Neural cell (in vitro differentiated cells): ENCODE measurements around the gene LMO7. TPM values are rescaled to one million over a fixed set of nuclear protein-coding genes. Genes with fewer than 3 reads are reported as not detected.
A peak's percentile ranks its signal among the peaks of the same experiment; 100 is the strongest.

Experiments used
- H2AFZ ChIP-seq: fragments of 200-600, 300-800 bp; sonication (generic), shearing (Covaris generic); 2 replicates; pipeline ENCODE4 v1.6.0; 2014; ENCODE audit warnings: low read depth, mild to moderate bottlenecking, antibody characterized with exemption, low read length, moderate library complexity
- H3F3A ChIP-seq: fragments of 200-600 bp; shearing (Covaris generic); 2 replicates; pipeline ENCODE4 v1.6.1; 2016; ENCODE audit warnings: mild to moderate bottlenecking, moderate library complexity, mixed read lengths, antibody characterized with exemption, low read length; ENCODE audit not compliant: insufficient read depth, poor library complexity, severe bottlenecking
- H3K27ac ChIP-seq: fragments of 200-600, 300-800 bp; sonication (generic), shearing (Covaris generic); 2 replicates; pipeline ENCODE4 v1.5.1; 2014; ENCODE audit warnings: mild to moderate bottlenecking, low read length, moderate library complexity
- H3K27me3 ChIP-seq: fragments of 300-800, 200-600 bp; sonication (generic), shearing (Covaris generic); 2 replicates; pipeline ENCODE4 v1.6.0; 2014; ENCODE audit warnings: mild to moderate bottlenecking, low read depth, low read length, moderate library complexity; ENCODE audit not compliant: insufficient read depth
- H3K36me3 ChIP-seq: fragments of 300-800, 200-600 bp; sonication (generic), shearing (Covaris generic); 2 replicates; pipeline ENCODE4 v1.5.1; 2014; ENCODE audit warnings: mild to moderate bottlenecking, antibody characterized with exemption, low read length, moderate library complexity; ENCODE audit not compliant: insufficient read depth
- H3K4me2 ChIP-seq: fragments of 300-800, 200-600 bp; sonication (generic), shearing (Covaris generic); 2 replicates; pipeline ENCODE4 v1.6.0; 2014; ENCODE audit warnings: mild to moderate bottlenecking, low read length
- H3K4me3 ChIP-seq: fragments of 300-800, 200-600 bp; sonication (generic), shearing (Covaris generic); 2 replicates; pipeline ENCODE4 v1.5.1; 2014; ENCODE audit warnings: mild to moderate bottlenecking, low read length, moderate library complexity
- H3K79me2 ChIP-seq: fragments of 200-600 bp; shearing (Covaris generic); replicated peaks from 2 replicates; pipeline ENCODE4 v1.6.0; 2014; ENCODE audit warnings: mild to moderate bottlenecking, low read length, moderate library complexity; ENCODE audit not compliant: insufficient read depth
- H3K9ac ChIP-seq: fragments of 300-800, 200-600 bp; sonication (generic), shearing (Covaris generic); 2 replicates; pipeline ENCODE4 v1.6.1; 2016; ENCODE audit warnings: mild to moderate bottlenecking, low read length, mixed read lengths
- H3K9me2 ChIP-seq: fragments of 200-600 bp; shearing (Covaris generic); 2 replicates; pipeline ENCODE4 v1.6.1; 2016; ENCODE audit warnings: mild to moderate bottlenecking, low read length, mixed read lengths; ENCODE audit not compliant: insufficient read depth
- H3K9me3 ChIP-seq: fragments of 200-600, 300-800 bp; sonication (generic), shearing (Covaris generic); 2 replicates; pipeline ENCODE4 v1.6.1; 2016; ENCODE audit warnings: mild to moderate bottlenecking, mixed run types, low read length, moderate library complexity, mixed read lengths
- H4K20me1 ChIP-seq: fragments of 200-600 bp; shearing (Covaris generic); 2 replicates; pipeline ENCODE4 v1.6.1; 2016; ENCODE audit warnings: mild to moderate bottlenecking, mixed run types; ENCODE audit not compliant: insufficient read depth
- CTCF ChIP-seq: fragments of 450-650 bp; IDR thresholded peaks from 2 replicates; pipeline ENCODE4 v1.5.1; 2014; ENCODE audit warnings: antibody characterized with exemption, mild to moderate bottlenecking, moderate library complexity; ENCODE audit not compliant: poor library complexity, severe bottlenecking
- EP300 ChIP-seq: fragments of 450-650 bp; conservative IDR thresholded peaks from 2 replicates; pipeline ENCODE4 v1.6.1; 2014; ENCODE audit warnings: antibody characterized with exemption, mild to moderate bottlenecking, moderate library complexity; ENCODE audit not compliant: poor library complexity, severe bottlenecking
- EZH2 ChIP-seq: fragments of 200-600, 300-800 bp; shearing (Covaris generic), sonication (generic); IDR thresholded peaks from 2 replicates; pipeline ENCODE4 v1.6.1; 2014; ENCODE audit warnings: antibody characterized with exemption, low read length, borderline replicate concordance, mild to moderate bottlenecking; ENCODE audit not compliant: insufficient read depth, poor library complexity, severe bottlenecking
- MXI1 ChIP-seq: fragments of 450-650 bp; conservative IDR thresholded peaks from 2 replicates; pipeline ENCODE4 v1.6.1; 2014; ENCODE audit warnings: antibody characterized with exemption, mild to moderate bottlenecking; ENCODE audit not compliant: poor library complexity, severe bottlenecking
- POLR2AphosphoS5 ChIP-seq: IDR thresholded peaks from 2 replicates; pipeline ENCODE4 v1.6.1; 2012
- RAD21 ChIP-seq: fragments of 450-650 bp; conservative IDR thresholded peaks from 2 replicates; pipeline ENCODE4 v1.6.1; 2014; ENCODE audit warnings: antibody characterized with exemption, mild to moderate bottlenecking, moderate library complexity
- REST ChIP-seq: IDR thresholded peaks from 2 replicates; pipeline ENCODE4 v1.6.1; 2012; ENCODE audit warnings: borderline replicate concordance
- SMC3 ChIP-seq: fragments of 450-650 bp; conservative IDR thresholded peaks from 2 replicates; pipeline ENCODE4 v1.6.1; 2014; ENCODE audit warnings: antibody characterized with exemption, mild to moderate bottlenecking, moderate library complexity; ENCODE audit not compliant: poor library complexity
- TAF1 ChIP-seq: IDR thresholded peaks from 2 replicates; pipeline ENCODE4 v1.6.1; 2012; ENCODE audit warnings: low read depth
- polyA plus RNA-seq: library from polyadenylated mRNA; depleted of rRNA; stranded (reverse); fragments of >200 nt; gene quantifications from 2 replicates; pipeline ENCODE4 v1.2.3, GENCODE V29; 2014

Gene LMO7
- polyA plus RNA-seq, 1 donor from 2014 or later = 14.2 TPM

- no peaks in the 10 kb centered on the region for H3K79me2 ChIP-seq
- H3K27me3 ChIP-seq = no peaks in the 10 kb centered on the region
- no peak overlapping the region for H3K4me3 ChIP-seq
- no peaks in the 10 kb centered on the region for H3K9me3 ChIP-seq
- no peaks in the 10 kb centered on the region for H4K20me1 ChIP-seq
- no peaks in the 10 kb centered on the region for H3K36me3 ChIP-seq
- H3F3A ChIP-seq = no peaks in the 10 kb centered on the region
- no peak overlapping the region for H3K9ac ChIP-seq
- H3K9me2 ChIP-seq = no peaks in the 10 kb centered on the region
- TF ChIP-seq RAD21 (no peak), REST (no peak), CTCF (no peak), MXI1 (no peak), TAF1 (no peak), EZH2 (no peak), SMC3 (no peak), EP300 (no peak), POLR2AphosphoS5 (no peak)
- no peak overlapping the region for H3K4me2 ChIP-seq
- H3K27ac ChIP-seq = no peak overlapping the region
- no peak overlapping the region for H2AFZ ChIP-seq
Measured at GRCh38 chr13:75749407-75749806, 113.3 kb downstream of the LMO7 start.

GRCh38 chr13:75751350-75751749, 115.2 kb downstream of the LMO7 start:
- H3K9me2 ChIP-seq = no peaks in the 10 kb centered on the region
- no peak overlapping the region for H2AFZ ChIP-seq
- H3K9me3 ChIP-seq = no peaks in the 10 kb centered on the region
- H4K20me1 ChIP-seq = no peaks in the 10 kb centered on the region
- H3K4me2 ChIP-seq = no peak overlapping the region
- H3K4me3 ChIP-seq = no peak overlapping the region
- TF ChIP-seq TAF1 = no peak
- no peak for TF ChIP-seq RAD21
- no peak for TF ChIP-seq EZH2
- TF ChIP-seq SMC3 = no peak
- no peak for TF ChIP-seq CTCF
- no peak for TF ChIP-seq MXI1
- TF ChIP-seq REST = no peak
- TF ChIP-seq POLR2AphosphoS5 = no peak
- no peak for TF ChIP-seq EP300
- peak overlapping the region; percentile 95 for H3K27ac ChIP-seq
- H3K36me3 ChIP-seq = no peaks in the 10 kb centered on the region
- no peaks in the 10 kb centered on the region for H3K27me3 ChIP-seq
- H3F3A ChIP-seq = no peaks in the 10 kb centered on the region
- no peaks in the 10 kb centered on the region for H3K79me2 ChIP-seq
- no peak overlapping the region for H3K9ac ChIP-seq
